ENCODE data around the gene TMEM273. TPM values are rescaled to one million over a fixed set of nuclear protein-coding genes. Genes with fewer than 3 reads are reported as not detected.

Gene TMEM273
- polyA plus RNA-seq, 1 donor: 5.6 TPM

- no peak for DNase-seq (ENCODE audit: low read depth)
Observed at GRCh38 chr10:49164559-49165188, 23.5 kb downstream of the TMEM273 start.

- no peak for DNase-seq (ENCODE audit: low read depth)
Observed at GRCh38 chr10:49163741-49164140, 24.4 kb downstream of the TMEM273 start.

- no peak for DNase-seq (ENCODE audit: low read depth)
Observed at GRCh38 chr10:49162761-49163310, 25.4 kb downstream of the TMEM273 start.

- DNase-seq (ENCODE audit: low read depth): no peak
Observed at GRCh38 chr10:49162063-49162462, 26.1 kb downstream of the TMEM273 start.

- DNase-seq (ENCODE audit: low read depth): peak; percentile 63
Observed at GRCh38 chr10:49161411-49161997, 26.7 kb downstream of the TMEM273 start.

- no peak for DNase-seq (ENCODE audit: low read depth)
Observed at GRCh38 chr10:49160814-49161213, 27.4 kb downstream of the TMEM273 start.

- DNase-seq (ENCODE audit: low read depth): no peak
Observed at GRCh38 chr10:49160110-49160509, 28.1 kb downstream of the TMEM273 start.

- no peak for DNase-seq (ENCODE audit: low read depth)
Observed at GRCh38 chr10:49158915-49159314, 29.3 kb downstream of the TMEM273 start.

- DNase-seq (ENCODE audit: low read depth): no peak
Observed at GRCh38 chr10:49158404-49158803, 29.8 kb downstream of the TMEM273 start.

GRCh38 chr10:49157229-49157628, 31.0 kb downstream of the TMEM273 start:
- no peak for DNase-seq (ENCODE audit: low read depth)

GRCh38 chr10:49154641-49155040, 33.5 kb downstream of the TMEM273 start:
- no peak for DNase-seq (ENCODE audit: low read depth)

- DNase-seq (ENCODE audit: low read depth): no peak
Observed at GRCh38 chr10:49153971-49154370, 34.2 kb downstream of the TMEM273 start.

GRCh38 chr10:49153115-49153514, 35.1 kb downstream of the TMEM273 start:
- DNase-seq (ENCODE audit: low read depth): no peak

GRCh38 chr10:49152663-49153062, 35.5 kb downstream of the TMEM273 start:
- no peak for DNase-seq (ENCODE audit: low read depth)

GRCh38 chr10:49152037-49152436, 36.2 kb downstream of the TMEM273 start:
- DNase-seq (ENCODE audit: low read depth): no peak

- DNase-seq (ENCODE audit: low read depth): no peak
Observed at GRCh38 chr10:49151481-49151880, 36.7 kb downstream of the TMEM273 start.

GRCh38 chr10:49151025-49151445, 37.2 kb downstream of the TMEM273 start:
- DNase-seq (ENCODE audit: low read depth): no peak

GRCh38 chr10:49150426-49150825, 37.8 kb downstream of the TMEM273 start:
- no peak for DNase-seq (ENCODE audit: low read depth)

- no peak for DNase-seq (ENCODE audit: low read depth)
Observed at GRCh38 chr10:49149881-49150280, 38.3 kb downstream of the TMEM273 start.

GRCh38 chr10:49144058-49144720, 44.0 kb downstream of the TMEM273 start:
- no peak for DNase-seq (ENCODE audit: low read depth)

GRCh38 chr10:49143249-49143648, 44.9 kb downstream of the TMEM273 start:
- DNase-seq (ENCODE audit: low read depth): no peak

- no peak for DNase-seq (ENCODE audit: low read depth)
Observed at GRCh38 chr10:49141541-49142332, 46.5 kb downstream of the TMEM273 start.

Measured in forelimb muscle (tissue), 1 donor.